ENCODE results near the gene TLR6.

GRCh38 chr4:38876636-38877035, 20.0 kb upstream of the TLR6 start:
- TF ChIP-seq CTCF (IDR thresholded peaks at IDR 0.05) (no peak), POLR2A (IDR thresholded peaks at IDR 0.05) (no peak)
